HG02884 (cell line): ENCODE results near the gene PGLYRP4.

Experiments
- ATAC-seq: cut with Tn5 transposase; IDR thresholded peaks from one replicate; pipeline ENCODE4 v1.9.1; 2021; ENCODE audit warnings: mild to moderate bottlenecking, moderate library complexity; ENCODE audit not compliant: unreplicated experiment

Gene PGLYRP4

GRCh38 chr1:153348511-153349362 lies at the start of gene PGLYRP4:
PGLYRP4 (minus strand) TSS chr1:153348841; CDS start chr1:153347932, 909 bp downstream.
- no peak for ATAC-seq

DNA sequence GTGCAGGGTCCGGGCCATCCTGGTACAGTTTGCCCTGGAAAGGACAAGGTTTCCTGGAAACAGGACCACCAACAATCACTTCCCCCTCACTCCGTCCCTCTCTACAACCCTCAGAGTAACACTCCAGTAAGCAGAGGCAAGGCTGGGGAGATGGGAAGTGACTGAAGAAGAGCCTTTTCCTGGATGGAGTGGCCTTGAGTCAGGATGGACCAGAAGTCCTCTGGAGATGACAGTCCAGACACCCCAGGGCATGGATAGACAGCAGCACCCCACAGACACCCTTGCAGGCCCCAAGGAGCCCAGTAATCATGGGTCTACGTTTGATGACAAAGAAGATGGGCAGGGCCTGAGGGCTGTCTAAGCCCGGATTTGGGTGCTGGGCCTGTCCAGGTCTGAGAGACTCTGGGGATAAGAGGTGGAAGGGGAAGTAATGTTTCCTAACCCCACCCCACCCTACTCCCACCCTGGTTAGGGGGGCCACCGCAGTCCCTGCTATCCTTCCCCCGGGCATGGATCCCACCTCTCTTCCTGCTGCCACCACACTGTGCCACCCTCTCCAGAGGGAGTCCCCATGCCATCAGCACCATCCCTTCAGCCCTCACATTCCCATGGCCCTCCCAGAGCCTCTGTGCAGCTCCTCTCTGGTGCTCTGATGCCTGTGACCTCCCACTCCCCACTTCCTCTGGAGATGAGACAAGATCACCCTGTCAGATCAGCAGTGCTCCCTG lies 49.4 kb upstream of the PGLYRP4 start:
- ATAC-seq = no peak

- no peak for ATAC-seq
Measured at GRCh38 chr1:153397051-153397923, 48.6 kb upstream of the PGLYRP4 start.

DNA sequence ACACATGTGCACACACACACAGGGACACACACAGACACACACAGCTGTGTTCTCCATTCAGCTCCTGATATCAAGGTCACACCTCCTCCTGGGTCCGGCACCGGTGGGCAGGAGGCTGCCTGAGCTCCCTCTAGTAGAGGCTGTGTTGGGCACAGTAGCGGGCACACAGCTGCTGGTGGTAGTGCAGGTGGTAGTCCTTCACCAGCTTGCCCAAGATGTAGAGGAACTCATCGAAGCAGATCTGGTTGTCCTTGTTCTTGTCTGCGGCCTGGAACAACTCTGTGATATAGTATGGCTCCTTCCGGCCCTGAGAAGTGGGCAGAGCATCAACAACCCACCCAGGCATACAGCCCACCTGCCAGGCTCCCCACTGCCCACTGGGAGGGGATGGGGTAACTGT lies 47.8 kb upstream of the PGLYRP4 start:
- no peak for ATAC-seq

DNA sequence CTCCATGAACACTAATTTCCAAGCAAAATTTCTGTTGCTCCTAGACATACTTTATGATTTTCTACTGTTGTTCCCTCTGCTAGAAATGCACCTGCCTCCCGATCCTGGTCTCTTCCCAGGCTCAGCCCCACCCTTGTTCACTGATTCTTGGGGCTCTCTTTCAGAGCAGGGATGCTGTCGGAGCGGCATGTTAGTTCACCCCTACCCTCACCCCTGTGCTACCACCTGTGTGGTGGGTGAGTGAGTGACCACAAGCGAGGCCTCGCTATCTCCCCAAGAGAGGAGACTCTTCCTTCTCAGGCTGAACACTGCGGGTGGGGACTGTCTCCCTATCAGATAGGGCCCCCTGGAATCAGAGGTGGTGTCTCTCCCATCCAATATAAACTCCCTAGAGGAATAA lies 47.1 kb upstream of the PGLYRP4 start:
- ATAC-seq = no peak

DNA sequence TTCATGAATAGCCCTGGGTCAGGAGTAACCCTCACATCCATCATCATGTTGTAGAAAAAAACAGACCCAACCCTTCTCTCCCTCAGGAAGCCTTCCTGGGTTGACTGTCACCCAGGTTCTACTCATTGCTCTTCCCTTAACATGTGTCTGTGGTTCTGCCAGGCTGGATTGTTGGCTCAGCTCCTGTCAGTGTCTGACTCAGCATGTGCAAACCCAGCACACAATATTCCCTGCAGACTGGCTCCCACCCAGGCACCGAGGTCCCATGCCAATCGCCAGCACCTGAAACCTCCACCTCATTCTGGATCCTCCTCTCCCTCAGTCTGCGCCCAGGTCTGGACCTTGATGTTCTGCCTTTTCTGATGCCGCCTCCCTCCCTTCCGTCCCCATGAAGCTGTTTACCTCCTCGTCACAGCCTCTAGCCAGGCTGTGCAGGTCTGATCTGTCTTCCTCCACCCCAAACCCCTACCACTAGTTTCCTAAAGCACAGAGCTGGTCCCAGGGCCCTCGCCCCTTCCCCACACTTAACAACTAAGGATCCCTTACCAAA lies 46.6 kb upstream of the PGLYRP4 start:
- ATAC-seq = no peak

- ATAC-seq = no peak
Measured at GRCh38 chr1:153394391-153394790, 45.8 kb upstream of the PGLYRP4 start.

GRCh38 chr1:153393926-153394325 lies 45.3 kb upstream of the PGLYRP4 start:
- no peak for ATAC-seq

DNA sequence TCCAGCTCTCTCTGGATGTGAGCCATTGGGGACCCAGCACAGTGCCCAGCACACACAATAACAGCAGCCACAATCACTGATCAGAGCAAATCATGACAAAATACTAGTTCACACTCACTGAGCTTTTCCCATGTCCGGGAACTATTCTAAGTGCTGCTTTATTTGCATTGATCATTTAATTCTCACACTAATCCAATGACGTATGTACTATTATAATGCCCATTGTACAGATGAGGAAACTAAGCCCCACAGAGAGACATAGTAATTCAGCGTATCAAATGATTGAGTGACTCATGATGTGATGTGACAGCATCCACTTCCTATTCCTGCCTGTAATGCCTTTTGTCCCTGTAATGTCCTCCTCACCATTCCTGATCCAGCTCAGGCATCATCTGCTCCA lies 44.2 kb upstream of the PGLYRP4 start:
- ATAC-seq = no peak

DNA sequence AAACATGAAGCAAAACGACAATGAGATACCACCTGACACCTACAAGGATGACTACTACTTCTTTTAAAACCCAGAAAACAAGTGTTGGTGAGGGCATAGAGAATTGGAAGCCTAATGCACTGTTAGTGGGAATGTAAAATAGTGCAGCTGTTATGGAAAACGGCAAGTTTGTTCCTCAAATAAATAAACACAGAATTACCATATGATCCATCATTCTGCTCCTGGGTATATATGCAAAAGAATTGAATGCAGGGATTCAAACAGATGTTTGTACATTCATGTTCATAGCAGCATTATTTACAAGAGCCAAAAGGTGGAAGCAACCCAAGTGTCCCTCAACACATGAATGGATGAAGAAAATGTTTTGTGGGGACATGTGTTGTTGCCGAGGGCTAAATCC lies 43.6 kb upstream of the PGLYRP4 start:
- ATAC-seq = no peak

DNA sequence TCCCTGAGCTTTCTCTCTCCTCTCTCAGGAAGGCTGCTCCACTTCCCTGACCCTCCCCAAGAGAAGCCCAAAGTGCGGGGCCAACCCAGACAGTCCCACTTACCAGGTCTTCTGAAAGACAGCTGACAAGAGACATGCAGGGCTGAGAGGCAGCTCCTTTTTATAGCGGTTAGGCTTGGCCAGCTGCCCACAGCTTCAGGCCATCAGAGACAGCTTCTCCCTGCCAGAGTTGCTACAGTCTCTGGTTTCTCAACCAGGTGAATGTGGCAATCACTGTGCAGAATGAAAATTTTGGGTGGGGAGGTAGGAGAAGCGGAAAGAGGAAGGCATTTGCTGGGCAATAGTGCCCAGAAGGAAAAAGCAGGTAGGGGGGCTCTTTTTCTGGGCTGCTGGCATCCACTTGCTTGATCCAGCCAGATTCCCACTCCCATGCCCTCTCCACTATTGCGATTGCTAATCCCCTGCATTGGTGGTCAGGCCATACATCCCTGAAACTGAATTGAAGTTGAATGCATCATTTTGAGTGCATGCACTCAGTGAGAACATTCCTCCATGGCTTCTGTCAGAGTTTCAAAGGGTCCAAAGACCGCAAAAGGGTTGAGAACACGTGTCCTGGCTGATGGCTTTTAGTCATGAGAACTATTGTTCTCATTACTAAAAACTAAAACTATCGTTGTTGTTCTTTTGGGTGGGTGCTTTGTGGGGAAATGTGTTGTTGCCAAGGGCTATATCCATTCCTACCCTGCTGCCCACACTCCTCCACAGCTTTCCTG lies 42.5 kb upstream of the PGLYRP4 start, which contains the start of gene S100A8:
TSS of gene S100A8 (minus strand) at position 136 of the 773 bp plus-strand sequence. CDS start 538 bp downstream, outside the sequence.
- ATAC-seq = no peak

- no peak for ATAC-seq
Measured at GRCh38 chr1:153389973-153390879, 41.6 kb upstream of the PGLYRP4 start.

GRCh38 chr1:153389401-153389800 lies 40.8 kb upstream of the PGLYRP4 start:
- no peak for ATAC-seq

- ATAC-seq = no peak
Measured at GRCh38 chr1:153387785-153388184, 39.1 kb upstream of the PGLYRP4 start.

DNA sequence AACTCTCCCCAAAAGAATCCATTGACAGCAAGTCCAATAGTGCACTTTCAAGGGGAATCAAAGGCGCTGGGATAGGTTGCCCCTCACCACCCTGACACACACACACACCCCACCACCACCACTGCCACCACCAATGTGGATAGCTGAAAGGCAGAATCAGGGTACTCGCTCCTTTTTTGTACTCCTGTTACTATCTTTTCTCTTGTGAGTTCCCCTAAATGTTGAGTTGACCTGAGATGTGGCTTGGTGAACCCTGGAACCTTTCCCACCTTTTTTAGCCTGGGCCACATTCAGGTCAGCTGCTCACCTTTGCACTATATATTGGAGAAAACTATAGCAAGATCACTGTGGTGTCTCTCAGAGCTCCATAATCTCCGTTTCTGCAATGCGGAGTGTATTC lies 38.4 kb upstream of the PGLYRP4 start:
- ATAC-seq = no peak

DNA sequence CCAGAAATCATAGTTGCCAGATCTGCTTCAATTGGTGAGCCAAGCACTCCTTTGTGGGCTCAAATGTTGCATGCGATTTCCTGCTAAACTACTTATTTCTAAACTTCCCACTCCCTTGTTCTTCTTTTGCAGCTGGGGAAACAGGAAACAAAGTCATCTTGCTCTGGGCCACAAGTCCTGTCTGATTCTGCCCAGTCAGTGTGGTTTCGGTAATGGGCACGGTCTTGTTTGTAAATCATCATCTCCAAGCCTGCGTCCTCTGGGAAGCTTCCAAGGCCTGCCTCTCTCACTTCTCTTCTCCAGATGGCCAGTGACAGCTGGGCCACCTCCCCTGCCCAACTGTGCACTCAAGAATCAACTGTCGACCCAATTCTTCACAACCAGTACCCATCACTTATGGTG lies 37.9 kb upstream of the PGLYRP4 start:
- ATAC-seq = no peak

DNA sequence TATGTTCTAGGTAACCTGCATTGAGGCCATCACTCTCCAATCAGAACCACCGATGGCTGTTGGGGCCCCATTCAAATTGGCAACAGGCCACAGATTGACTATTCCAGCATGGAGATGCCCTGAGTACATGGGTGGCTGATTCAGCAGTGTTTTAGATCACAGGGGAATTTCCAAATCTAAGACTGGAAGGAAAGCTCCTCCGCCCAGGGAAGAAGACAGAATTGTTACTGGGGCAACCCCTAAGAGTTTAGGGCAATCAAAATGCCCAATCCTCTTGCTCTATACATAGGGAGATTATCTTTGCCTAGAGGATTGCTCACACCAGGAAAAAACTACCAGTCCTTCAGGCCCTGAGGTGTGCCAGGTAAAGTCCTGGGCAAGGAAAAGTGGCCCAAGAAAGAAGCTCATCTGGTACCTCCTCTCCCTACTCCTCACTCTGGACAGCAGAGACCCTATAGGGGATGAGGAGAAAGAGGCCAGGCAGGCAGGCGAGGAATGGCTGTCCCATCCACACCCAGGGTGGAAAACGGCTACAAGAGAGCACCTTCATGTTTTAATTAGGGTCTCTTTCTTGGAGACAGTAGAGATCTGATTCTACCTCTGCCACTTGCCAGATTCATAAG lies 36.4 kb upstream of the PGLYRP4 start:
- ATAC-seq = no peak

GRCh38 chr1:153380711-153381110 lies 32.1 kb upstream of the PGLYRP4 start:
- ATAC-seq = no peak

DNA sequence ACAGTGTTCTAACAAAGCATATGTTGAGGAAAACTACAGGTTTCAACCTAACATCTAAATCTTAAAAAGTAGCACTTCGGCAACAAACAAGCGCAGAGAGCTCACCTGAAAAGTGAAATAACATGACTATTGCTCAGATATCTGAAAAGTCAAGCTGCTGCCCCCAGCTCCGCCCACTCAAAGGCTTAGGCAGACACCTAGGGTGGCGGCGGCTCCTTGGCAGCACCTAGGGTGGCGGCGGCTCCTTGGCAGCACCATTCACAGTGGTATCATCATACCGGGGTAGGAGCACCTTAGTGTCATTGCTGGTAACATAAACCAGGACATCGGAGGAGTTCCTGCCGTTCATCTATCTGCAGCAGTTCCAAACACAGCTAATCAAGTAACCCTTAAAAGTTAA lies 30.9 kb upstream of the PGLYRP4 start:
- no peak for ATAC-seq
